HepG2 (cell line): ENCODE measurements around the gene ZNF433. TPM values are rescaled to one million over a fixed set of nuclear protein-coding genes. Genes with fewer than 3 reads are reported as not detected.

Experiments used
- ARNT ChIP-seq: fragments of 450-650 bp; IDR thresholded peaks from 2 replicates; pipeline ENCODE4 v1.6.1; 2017
- BRD4 ChIP-seq: sonication (generic); formaldehyde crosslinking; IDR thresholded peaks from 2 replicates; pipeline ENCODE4 v1.4.0; 2020; ENCODE audit warnings: missing genetic modification reagents
- CENPX ChIP-seq: sonication (generic); formaldehyde crosslinking; IDR thresholded peaks from 2 replicates; pipeline ENCODE4 v1.9.0; 2021; ENCODE audit warnings: mild to moderate bottlenecking, missing genetic modification reagents, moderate library complexity
- FOXC1 ChIP-seq: sonication (generic); formaldehyde crosslinking; IDR thresholded peaks from 2 replicates; pipeline ENCODE4 v1.8.0; 2022; ENCODE audit warnings: mild to moderate bottlenecking, missing genetic modification reagents, borderline replicate concordance
- FOXK1 ChIP-seq: sonication (generic); formaldehyde crosslinking; IDR thresholded peaks from 2 replicates; pipeline ENCODE4 v1.4.0; 2020; ENCODE audit warnings: low read depth, missing genetic modification reagents, borderline replicate concordance
- GATAD1 ChIP-seq: IDR thresholded peaks from 2 replicates; pipeline ENCODE4 v1.6.1; 2016; ENCODE audit warnings: missing genetic modification reagents, missing compliant biosample characterization
- MEIS2 ChIP-seq: sonication (generic); formaldehyde crosslinking; IDR thresholded peaks from 2 replicates; pipeline ENCODE4 v1.9.0; 2021; ENCODE audit warnings: mild to moderate bottlenecking, missing genetic modification reagents
- NFRKB ChIP-seq: fragments of 450-650 bp; IDR thresholded peaks from 2 replicates; pipeline ENCODE4 v1.6.1; 2017
- PAWR ChIP-seq: sonication (generic); formaldehyde crosslinking; IDR thresholded peaks from 2 replicates; pipeline ENCODE4 v1.4.0; 2020; ENCODE audit warnings: missing genetic modification reagents, mild to moderate bottlenecking, borderline replicate concordance
- PAX8 ChIP-seq: sonication (generic); formaldehyde crosslinking; IDR thresholded peaks from 2 replicates; pipeline ENCODE4 v1.8.0; 2022; ENCODE audit warnings: mild to moderate bottlenecking, missing genetic modification reagents, borderline replicate concordance
- RARA ChIP-seq: IDR thresholded peaks from 2 replicates; pipeline ENCODE4 v1.6.1; 2016; ENCODE audit warnings: missing genetic modification reagents, missing compliant biosample characterization
- TCF12 ChIP-seq, 2 experiments: fragments of 450-650 bp in 1 of 2; sonication (generic) in 1 of 2; formaldehyde crosslinking in 1 of 2; IDR thresholded peaks; 2 replicates each; pipeline versions ENCODE4 v1.6.1 to v1.8.0; 2017 to 2022; ENCODE audit warnings: antibody characterized with exemption in 1 of 2, mild to moderate bottlenecking in 1 of 2, missing genetic modification reagents in 1 of 2, moderate library complexity in 1 of 2
- ZFP90 ChIP-seq: sonication (generic); formaldehyde crosslinking; IDR thresholded peaks from 2 replicates; pipeline ENCODE4 v1.8.0; 2022; ENCODE audit warnings: missing genetic modification reagents, mild to moderate bottlenecking, inconsistent platforms, borderline replicate concordance
- ZKSCAN8 ChIP-seq: IDR thresholded peaks from 2 replicates; pipeline ENCODE4 v1.6.1; 2016; ENCODE audit warnings: borderline replicate concordance, missing genetic modification reagents, missing compliant biosample characterization
- ZNF230 ChIP-seq: sonication (generic); formaldehyde crosslinking; IDR thresholded peaks from 2 replicates; pipeline ENCODE4 v1.4.0; 2020; ENCODE audit warnings: mild to moderate bottlenecking, missing genetic modification reagents
- ZNF3 ChIP-seq: IDR thresholded peaks from 2 replicates; pipeline ENCODE4 v1.7.0; 2017; ENCODE audit warnings: inconsistent platforms
- ZNF468 ChIP-seq: sonication (generic); formaldehyde crosslinking; IDR thresholded peaks from 2 replicates; pipeline ENCODE4 v1.8.0; 2022; ENCODE audit warnings: mild to moderate bottlenecking, moderate library complexity, missing genetic modification reagents
- ZNF549 ChIP-seq: sonication (generic); formaldehyde crosslinking; IDR thresholded peaks from 2 replicates; pipeline ENCODE4 v1.5.0; 2020; ENCODE audit warnings: missing genetic modification reagents
- ZNF563 ChIP-seq: sonication (generic); formaldehyde crosslinking; IDR thresholded peaks from 2 replicates; pipeline ENCODE4 v1.8.0; 2022; ENCODE audit warnings: mild to moderate bottlenecking, moderate library complexity, missing genetic modification reagents
- ZNF652 ChIP-seq: IDR thresholded peaks from 2 replicates; pipeline ENCODE4 v1.6.1; 2016; ENCODE audit warnings: low read depth, borderline replicate concordance
- ZNF724P ChIP-seq: sonication (generic); formaldehyde crosslinking; IDR thresholded peaks from 2 replicates; pipeline ENCODE4 v1.8.0; 2022; ENCODE audit warnings: missing genetic modification reagents, borderline replicate concordance
- ZNF747 ChIP-seq: sonication (generic); formaldehyde crosslinking; IDR thresholded peaks from 2 replicates; pipeline ENCODE4 v1.8.1; 2023; ENCODE audit warnings: missing genetic modification reagents, mild to moderate bottlenecking, borderline replicate concordance
- polyA plus RNA-seq, 8 experiments: library from polyadenylated mRNA; depleted of rRNA in 3 of 8; stranded (reverse) in 7 of 8; unstranded in 1 of 8; fragments of >200 nt; fragmentation: Illumina TruSeq in 4 of 8; extraction: Trizol in 4 of 8; gene quantifications; 2 replicates each; pipeline versions ENCODE4 v1.2.1 to v1.2.3, GENCODE V29; 2011 to 2016; ENCODE audit warnings: low read depth in 4 of 8, missing spikeins in 1 of 8, mixed read lengths in 1 of 8; ENCODE audit not compliant: insufficient read depth in 1 of 8
- total RNA-seq, 5 experiments: library from RNA; depleted of rRNA; stranded (reverse); fragments of >200 nt; fragmentation: Illumina TruSeq; extraction: Trizol; gene quantifications; 2 replicates each; pipeline ENCODE4 v1.2.3, GENCODE V29; 2016; ENCODE audit warnings: low read depth in 1 of 5
- TF ChIP-seq, protein P1 (sequence below): sonication (generic); formaldehyde crosslinking; IDR thresholded peaks from 2 replicates; pipeline ENCODE4 v1.4.0; 2020; ENCODE audit warnings: missing genetic modification reagents, mild to moderate bottlenecking, borderline replicate concordance
- TF ChIP-seq, protein P2 (sequence below): sonication (generic); formaldehyde crosslinking; IDR thresholded peaks from 2 replicates; pipeline ENCODE4 v1.4.0; 2020; ENCODE audit warnings: missing genetic modification reagents
- TF ChIP-seq, protein P3 (sequence below): sonication (generic); formaldehyde crosslinking; conservative IDR thresholded peaks from 2 replicates; pipeline ENCODE4 v1.8.0; 2022; ENCODE audit warnings: missing genetic modification reagents
- TF ChIP-seq, protein P4 (sequence below): sonication (generic); formaldehyde crosslinking; IDR thresholded peaks from 2 replicates; pipeline ENCODE4 v1.8.0; 2022; ENCODE audit warnings: missing genetic modification reagents, low read depth, mild to moderate bottlenecking, borderline replicate concordance

Gene ZNF433
- total and polyA plus RNA-seq, 2 of the 13 experiments (the other 11 are each of a cell fraction or from before 2014, with no cell fraction given), result 1.8 to 4.9 TPM

DNA sequence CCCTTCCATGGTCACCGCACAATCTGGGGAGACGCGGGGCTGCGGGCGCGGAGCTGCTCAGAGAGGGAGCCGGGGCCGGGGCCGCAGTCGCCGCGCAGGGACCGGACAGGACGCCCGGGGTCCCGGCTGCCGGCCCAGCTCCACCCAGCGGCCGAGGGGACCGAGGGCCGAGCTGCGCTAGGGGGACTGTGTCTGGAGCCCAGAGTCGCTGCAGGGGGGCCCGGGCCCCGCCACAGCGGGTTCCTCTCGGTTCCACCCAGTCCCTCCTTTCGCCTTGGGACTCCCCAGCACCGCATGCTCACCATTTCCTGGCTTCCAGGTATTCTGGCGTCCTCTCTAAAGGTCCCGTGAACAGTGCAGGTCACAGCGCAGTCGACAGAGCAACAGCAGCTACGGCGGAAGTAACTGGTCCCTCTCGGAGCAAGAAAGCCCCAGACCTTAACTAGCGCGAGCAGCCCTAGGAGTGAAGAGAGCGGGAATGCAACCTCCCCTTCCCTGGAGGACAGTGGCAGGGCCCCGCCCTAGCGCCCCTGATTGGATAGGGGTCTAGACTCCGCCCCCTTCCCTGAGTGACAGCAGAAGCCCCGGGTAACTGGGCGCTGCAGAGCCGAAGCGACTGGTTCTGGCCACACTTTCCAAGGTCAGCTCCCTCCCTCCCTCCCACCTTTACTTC, 17.2 kb upstream of the ZNF433 start, which contains the start of gene ZNF878 (continued):
- no peak for TF ChIP-seq FOXK1
- TF ChIP-seq FOXC1 (CRISPR knock-in tag), result peak; percentile 53; the same call in 1 of the 2 replicates
- TF ChIP-seq ZNF468 (CRISPR knock-in tag), result no peak
- TF ChIP-seq, protein P1, sequence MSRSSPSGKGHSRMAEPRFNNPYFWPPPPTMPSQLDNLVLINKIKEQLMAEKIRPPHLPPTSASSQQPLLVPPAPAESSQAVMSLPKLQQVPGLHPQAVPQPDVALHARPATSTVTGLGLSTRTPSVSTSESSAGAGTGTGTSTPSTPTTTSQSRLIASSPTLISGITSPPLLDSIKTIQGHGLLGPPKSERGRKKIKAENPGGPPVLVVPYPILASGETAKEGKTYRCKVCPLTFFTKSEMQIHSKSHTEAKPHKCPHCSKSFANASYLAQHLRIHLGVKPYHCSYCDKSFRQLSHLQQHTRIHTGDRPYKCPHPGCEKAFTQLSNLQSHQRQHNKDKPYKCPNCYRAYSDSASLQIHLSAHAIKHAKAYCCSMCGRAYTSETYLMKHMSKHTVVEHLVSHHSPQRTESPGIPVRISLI (CRISPR knock-in tag), result no peak
- TF ChIP-seq PAX8, result no peak
- peak; percentile 79; the same call in 1 of the 2 replicates for TF ChIP-seq BRD4 (CRISPR knock-in tag)
- TF ChIP-seq, protein P2, sequence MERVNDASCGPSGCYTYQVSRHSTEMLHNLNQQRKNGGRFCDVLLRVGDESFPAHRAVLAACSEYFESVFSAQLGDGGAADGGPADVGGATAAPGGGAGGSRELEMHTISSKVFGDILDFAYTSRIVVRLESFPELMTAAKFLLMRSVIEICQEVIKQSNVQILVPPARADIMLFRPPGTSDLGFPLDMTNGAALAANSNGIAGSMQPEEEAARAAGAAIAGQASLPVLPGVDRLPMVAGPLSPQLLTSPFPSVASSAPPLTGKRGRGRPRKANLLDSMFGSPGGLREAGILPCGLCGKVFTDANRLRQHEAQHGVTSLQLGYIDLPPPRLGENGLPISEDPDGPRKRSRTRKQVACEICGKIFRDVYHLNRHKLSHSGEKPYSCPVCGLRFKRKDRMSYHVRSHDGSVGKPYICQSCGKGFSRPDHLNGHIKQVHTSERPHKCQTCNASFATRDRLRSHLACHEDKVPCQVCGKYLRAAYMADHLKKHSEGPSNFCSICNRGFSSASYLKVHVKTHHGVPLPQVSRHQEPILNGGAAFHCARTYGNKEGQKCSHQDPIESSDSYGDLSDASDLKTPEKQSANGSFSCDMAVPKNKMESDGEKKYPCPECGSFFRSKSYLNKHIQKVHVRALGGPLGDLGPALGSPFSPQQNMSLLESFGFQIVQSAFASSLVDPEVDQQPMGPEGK (CRISPR knock-in tag), result peak; percentile 78
- no peak for TF ChIP-seq ZKSCAN8 (CRISPR knock-in tag)
- 0 out of 2 replicates have a peak, but pooled peaks have one; percentile 14 for TF ChIP-seq MEIS2
- TF ChIP-seq ZNF3 (CRISPR knock-in tag), result no peak
- TF ChIP-seq CENPX (CRISPR knock-in tag), result no peak
- no peak for TF ChIP-seq ZNF549
- TF ChIP-seq PAWR (CRISPR knock-in tag), result no peak
- peak; percentile 91 for TF ChIP-seq ZFP90 (CRISPR knock-in tag)
- no peak for TF ChIP-seq ARNT
- peak; percentile 88; the same call in 1 of the 2 replicates for TF ChIP-seq ZNF747 (CRISPR knock-in tag)
- TF ChIP-seq, protein P3, sequence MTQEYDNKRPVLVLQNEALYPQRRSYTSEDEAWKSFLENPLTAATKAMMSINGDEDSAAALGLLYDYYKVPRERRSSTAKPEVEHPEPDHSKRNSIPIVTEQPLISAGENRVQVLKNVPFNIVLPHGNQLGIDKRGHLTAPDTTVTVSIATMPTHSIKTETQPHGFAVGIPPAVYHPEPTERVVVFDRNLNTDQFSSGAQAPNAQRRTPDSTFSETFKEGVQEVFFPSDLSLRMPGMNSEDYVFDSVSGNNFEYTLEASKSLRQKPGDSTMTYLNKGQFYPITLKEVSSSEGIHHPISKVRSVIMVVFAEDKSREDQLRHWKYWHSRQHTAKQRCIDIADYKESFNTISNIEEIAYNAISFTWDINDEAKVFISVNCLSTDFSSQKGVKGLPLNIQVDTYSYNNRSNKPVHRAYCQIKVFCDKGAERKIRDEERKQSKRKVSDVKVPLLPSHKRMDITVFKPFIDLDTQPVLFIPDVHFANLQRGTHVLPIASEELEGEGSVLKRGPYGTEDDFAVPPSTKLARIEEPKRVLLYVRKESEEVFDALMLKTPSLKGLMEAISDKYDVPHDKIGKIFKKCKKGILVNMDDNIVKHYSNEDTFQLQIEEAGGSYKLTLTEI (CRISPR knock-in tag), result no peak
- peak; percentile 83 for TF ChIP-seq ZNF230 (CRISPR knock-in tag)
- no peak for TF ChIP-seq ZNF652
- TF ChIP-seq NFRKB, result no peak
- peak; percentile 63 for TF ChIP-seq GATAD1 (CRISPR knock-in tag)
- TF ChIP-seq, protein P4, sequence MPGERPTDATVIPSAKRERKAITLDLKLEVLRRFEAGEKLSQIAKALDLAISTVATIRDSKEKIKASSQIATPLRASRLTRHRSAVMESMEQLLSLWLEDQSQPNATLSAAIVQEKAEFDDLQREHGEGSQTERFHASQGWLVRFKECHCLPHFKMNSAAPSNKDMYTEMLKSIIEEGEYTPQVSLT (CRISPR knock-in tag), result no peak
- TF ChIP-seq ZNF724P (CRISPR knock-in tag), result no peak
- TF ChIP-seq RARA (CRISPR knock-in tag), result 0 out of 2 replicates have a peak, but pooled peaks have one; percentile 26
- TF ChIP-seq ZNF563 (CRISPR knock-in tag), result peak; percentile 93
- TF ChIP-seq TCF12 (IDR thresholded peaks at IDR 0.05), result no peak
- 0 out of 2 replicates have a peak, but pooled peaks have one; percentile 38 for TF ChIP-seq TCF12 (CRISPR knock-in tag; IDR thresholded peaks at IDR 0.05)
